Esophagus muscularis mucosa (tissue), 3 donors: Measurements from ENCODE around the gene ABCA6.

Experiments
- POLR2A ChIP-seq: fragments of 450-650 bp; IDR thresholded peaks from one replicate; pipeline ENCODE4 v1.6.1; 2017; ENCODE audit warnings: antibody characterized with exemption, moderate library complexity, mild to moderate bottlenecking, low read depth
- POLR2AphosphoS5 ChIP-seq, 2 donors: sonication (generic); formaldehyde crosslinking; IDR thresholded peaks; one replicate each; pipeline ENCODE4 v1.6.1; 2017; ENCODE audit warnings: antibody characterized with exemption in 2 of 2
- TF ChIP-seq, protein P1 (sequence below), 3 experiments: fragments of 200-600 bp in 2 of 3; fragments of 450-650 bp in 1 of 3; sonication (generic) in 2 of 3; IDR thresholded peaks; one replicate each; pipeline ENCODE4 v1.5.1; 2017 to 2019; ENCODE audit warnings: antibody characterized with exemption in 3 of 3, mild to moderate bottlenecking in 2 of 3, moderate library complexity in 1 of 3

- no peak for TF ChIP-seq POLR2A
- TF ChIP-seq, protein P1, sequence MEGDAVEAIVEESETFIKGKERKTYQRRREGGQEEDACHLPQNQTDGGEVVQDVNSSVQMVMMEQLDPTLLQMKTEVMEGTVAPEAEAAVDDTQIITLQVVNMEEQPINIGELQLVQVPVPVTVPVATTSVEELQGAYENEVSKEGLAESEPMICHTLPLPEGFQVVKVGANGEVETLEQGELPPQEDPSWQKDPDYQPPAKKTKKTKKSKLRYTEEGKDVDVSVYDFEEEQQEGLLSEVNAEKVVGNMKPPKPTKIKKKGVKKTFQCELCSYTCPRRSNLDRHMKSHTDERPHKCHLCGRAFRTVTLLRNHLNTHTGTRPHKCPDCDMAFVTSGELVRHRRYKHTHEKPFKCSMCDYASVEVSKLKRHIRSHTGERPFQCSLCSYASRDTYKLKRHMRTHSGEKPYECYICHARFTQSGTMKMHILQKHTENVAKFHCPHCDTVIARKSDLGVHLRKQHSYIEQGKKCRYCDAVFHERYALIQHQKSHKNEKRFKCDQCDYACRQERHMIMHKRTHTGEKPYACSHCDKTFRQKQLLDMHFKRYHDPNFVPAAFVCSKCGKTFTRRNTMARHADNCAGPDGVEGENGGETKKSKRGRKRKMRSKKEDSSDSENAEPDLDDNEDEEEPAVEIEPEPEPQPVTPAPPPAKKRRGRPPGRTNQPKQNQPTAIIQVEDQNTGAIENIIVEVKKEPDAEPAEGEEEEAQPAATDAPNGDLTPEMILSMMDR (IDR thresholded peaks at IDR 0.05), result no peak
- TF ChIP-seq POLR2AphosphoS5 (IDR thresholded peaks at IDR 0.05), result no peak
Observed at GRCh38 chr17:69057280-69057679, 84.4 kb downstream of the ABCA6 start.
